Stimulated activated CD8-positive, alpha-beta memory T cell treated with anti-CD3 and anti-CD28 coated beads, Interleukin-12 subunit alpha, Interleukin-12 subunit beta, amount 100 ng/mL, for 24 hours (primary cell): ENCODE data around the gene MAPRE2.

Experiments used
- DNase-seq: peaks from one replicate; pipeline ENCODE4 v3.0.0-alpha.2; 2020; ENCODE audit errors: extremely low read depth

Gene MAPRE2

GRCh38 chr18:35180455-35180854, 139.2 kb downstream of the MAPRE2 start:
- DNase-seq, result no peak

- DNase-seq, result no peak
Measured at GRCh38 chr18:35182151-35182550, 140.9 kb downstream of the MAPRE2 start.

GRCh38 chr18:35183886-35184285, 142.7 kb downstream of the MAPRE2 start:
- DNase-seq, result no peak

GRCh38 chr18:35185771-35186170, 144.6 kb downstream of the MAPRE2 start:
- no peak for DNase-seq

- DNase-seq, result no peak
Measured at GRCh38 chr18:35186291-35187034, 145.2 kb downstream of the MAPRE2 start.

GRCh38 chr18:35189510-35189909, 148.3 kb downstream of the MAPRE2 start:
- no peak for DNase-seq

GRCh38 chr18:35190948-35191697, 149.9 kb downstream of the MAPRE2 start:
- no peak for DNase-seq

- DNase-seq, result no peak
Measured at GRCh38 chr18:35191698-35192025, 150.4 kb downstream of the MAPRE2 start.

GRCh38 chr18:35192415-35192814, 151.2 kb downstream of the MAPRE2 start:
- no peak for DNase-seq
